ENCODE results near the gene ADAM12. TPM values are rescaled to one million over a fixed set of nuclear protein-coding genes. Genes with fewer than 3 reads are reported as not detected.

ADAM12 gene
- polyA plus RNA-seq, 1 of the 3 experiments (the other 2 are of a cell fraction), result 25.0 TPM

GRCh38 chr10:126278851-126279250 lies 109.4 kb downstream of the ADAM12 start:
- no peak overlapping the region for H3K4me2 ChIP-seq
- CTCF ChIA-PET, result interaction anchor here (1.5 kb wide), 1 partner anchor 8 kb away, joined by 5 read pairs; no protein-coding TSS in a partner anchor
- no peaks in the 10 kb centered on the region for H4K20me1 ChIP-seq (ENCODE audit: insufficient read depth)
- H3K79me2 ChIP-seq (ENCODE audit: insufficient read depth), result no peaks in the 10 kb centered on the region
- TF ChIP-seq PBX3 (IDR thresholded peaks at IDR 0.05) (no peak), NRF1 (IDR thresholded peaks at IDR 0.05; ENCODE audit: low read depth, low read length) (no peak), CTCF (IDR thresholded peaks at IDR 0.05) (no peak), NFIC (IDR thresholded peaks at IDR 0.05; ENCODE audit: borderline replicate concordance) (no peak), RXRA (IDR thresholded peaks at IDR 0.05; ENCODE audit: borderline replicate concordance, low read depth) (no peak), RFX5 (IDR thresholded peaks at IDR 0.05; ENCODE audit: low read length) (no peak), FOSL2 (IDR thresholded peaks at IDR 0.05; ENCODE audit: borderline replicate concordance, low read depth) (no peak), SIN3A (IDR thresholded peaks at IDR 0.05; ENCODE audit: borderline replicate concordance, low read depth, low read length) (no peak), CHD2 (IDR thresholded peaks at IDR 0.05; ENCODE audit: low read length, partially characterized antibody) (no peak), RAD21 (IDR thresholded peaks at IDR 0.05; ENCODE audit: low read length) (no peak), TCF12 (IDR thresholded peaks at IDR 0.05) (no peak), GABPA (IDR thresholded peaks at IDR 0.05; ENCODE audit: low read depth) (no peak), TEAD4 (IDR thresholded peaks at IDR 0.05; ENCODE audit: borderline replicate concordance, insufficient read depth) (no peak), MEF2A (IDR thresholded peaks at IDR 0.05; ENCODE audit: borderline replicate concordance, low read depth) (no peak), TAF1 (IDR thresholded peaks at IDR 0.05; ENCODE audit: borderline replicate concordance, low read depth, low read length) (no peak), POLR2AphosphoS5 (IDR thresholded peaks at IDR 0.05; ENCODE audit: low read depth, low read length) (no peak), SMC3 (IDR thresholded peaks at IDR 0.05; ENCODE audit: low read depth, low read length) (no peak)
- TF ChIP-seq, protein P1, sequence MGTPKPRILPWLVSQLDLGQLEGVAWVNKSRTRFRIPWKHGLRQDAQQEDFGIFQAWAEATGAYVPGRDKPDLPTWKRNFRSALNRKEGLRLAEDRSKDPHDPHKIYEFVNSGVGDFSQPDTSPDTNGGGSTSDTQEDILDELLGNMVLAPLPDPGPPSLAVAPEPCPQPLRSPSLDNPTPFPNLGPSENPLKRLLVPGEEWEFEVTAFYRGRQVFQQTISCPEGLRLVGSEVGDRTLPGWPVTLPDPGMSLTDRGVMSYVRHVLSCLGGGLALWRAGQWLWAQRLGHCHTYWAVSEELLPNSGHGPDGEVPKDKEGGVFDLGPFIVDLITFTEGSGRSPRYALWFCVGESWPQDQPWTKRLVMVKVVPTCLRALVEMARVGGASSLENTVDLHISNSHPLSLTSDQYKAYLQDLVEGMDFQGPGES (IDR thresholded peaks at IDR 0.05; ENCODE audit: low read depth, low read length), result no peak
- 86% methylated on average over 6 of the region's 6 CpGs for WGBS (ENCODE audit: low lambda C conversion rate)
- H3K27me3 ChIP-seq (ENCODE audit: insufficient read depth), result no peaks in the 10 kb centered on the region
- POLR2A ChIA-PET, result no interaction called here
- H3K4me1 ChIP-seq (ENCODE audit: control insufficient read depth in 1 of 2, insufficient read depth in 2 of 2, low read depth in 1 of 2, low read length in 1 of 2), result no peaks in the 10 kb centered on the region; a peak in 2 of 4 replicates
- no peak for DNase-seq
- H2AFZ ChIP-seq (ENCODE audit: low read depth), result no peak overlapping the region
- H3F3A ChIP-seq (replicated peaks; ENCODE audit: insufficient read depth), result no peaks in the 10 kb centered on the region
- H3K9me2 ChIP-seq, result no peaks in the 10 kb centered on the region
- no peak overlapping the region for H3K27ac ChIP-seq (ENCODE audit: low read depth in 2 of 2, low read length in 1 of 2)
- H3K9me3 ChIP-seq, result no peaks in the 10 kb centered on the region
- H3K4me3 ChIP-seq (ENCODE audit: low read depth in 2 of 2, low read length in 1 of 2), result no peak overlapping the region
- no peaks in the 10 kb centered on the region for H3K36me3 ChIP-seq (replicated peaks in 1 of 2; ENCODE audit: control insufficient read depth in 1 of 2, insufficient read depth in 2 of 2, low read length in 1 of 2)
- H3K9ac ChIP-seq, result no peak overlapping the region

Data from SK-N-SH (cell line).